Measurements from ENCODE around the gene EGR4.

GRCh38 chr2:73254343-73255006 is 38.9 kb downstream of the EGR4 start:
- TF ChIP-seq POLR2A (IDR thresholded peaks at IDR 0.05) (no peak), CTCF (IDR thresholded peaks at IDR 0.05) (no peak)

Data from tibial nerve (tissue), 3 donors.